HepG2 (cell line): ENCODE results near the gene SYTL1. TPM values are rescaled to one million over a fixed set of nuclear protein-coding genes. Genes with fewer than 3 reads are reported as not detected.

Experiments used
- GABPB1 ChIP-seq: IDR thresholded peaks from 2 replicates; pipeline ENCODE4 v1.6.1; 2016; ENCODE audit warnings: mild to moderate bottlenecking, missing genetic modification reagents, moderate library complexity, missing compliant biosample characterization
- GMEB2 ChIP-seq: IDR thresholded peaks from 2 replicates; pipeline ENCODE4 v1.6.1; 2016; ENCODE audit warnings: missing biosample characterization, missing genetic modification reagents, low read depth
- HMGXB4 ChIP-seq, 2 experiments: sonication (generic) in 1 of 2; formaldehyde crosslinking in 1 of 2; IDR thresholded peaks; 2 replicates each; pipeline versions ENCODE4 v1.4.0 to v1.6.1; 2018 to 2020; ENCODE audit warnings: missing genetic modification reagents in 2 of 2, borderline replicate concordance in 1 of 2, low read depth in 1 of 2, mild to moderate bottlenecking in 1 of 2, missing biosample characterization in 1 of 2
- LBX2 ChIP-seq: sonication (generic); formaldehyde crosslinking; IDR thresholded peaks from 2 replicates; pipeline ENCODE4 v1.5.0; 2020; ENCODE audit warnings: missing genetic modification reagents, mild to moderate bottlenecking, borderline replicate concordance
- MATR3 ChIP-seq: sonication (generic); formaldehyde crosslinking; IDR thresholded peaks from 2 replicates; pipeline ENCODE4 v1.4.0; 2020; ENCODE audit warnings: missing genetic modification reagents
- MYC ChIP-seq: sonication (generic); formaldehyde crosslinking; IDR thresholded peaks from 2 replicates; pipeline ENCODE4 v1.9.0; 2021; ENCODE audit warnings: missing genetic modification reagents, borderline replicate concordance
- NFKBIZ ChIP-seq: IDR thresholded peaks from 2 replicates; pipeline ENCODE4 v1.6.1; 2018; ENCODE audit warnings: missing genetic modification reagents, missing compliant biosample characterization
- PRDM15 ChIP-seq: sonication (generic); formaldehyde crosslinking; IDR thresholded peaks from 2 replicates; pipeline ENCODE4 v1.4.0; 2020; ENCODE audit warnings: missing genetic modification reagents
- SMYD3 ChIP-seq: sonication (generic); formaldehyde crosslinking; IDR thresholded peaks from 2 replicates; pipeline ENCODE4 v1.8.1; 2023; ENCODE audit warnings: mild to moderate bottlenecking, missing genetic modification reagents
- SRSF1 ChIP-seq: fragments of 200-400 bp; formaldehyde crosslinking; optimal IDR thresholded peaks from 2 replicates; pipeline ENCODE3; 2017; ENCODE audit warnings: mild to moderate bottlenecking, low read depth, low read length, moderate library complexity
- THYN1 ChIP-seq: sonication (generic); formaldehyde crosslinking; IDR thresholded peaks from 2 replicates; pipeline ENCODE4 v1.8.1; 2023; ENCODE audit warnings: low read depth, mild to moderate bottlenecking, moderate library complexity, missing genetic modification reagents, borderline replicate concordance
- ZFP91 ChIP-seq: sonication (generic); formaldehyde crosslinking; IDR thresholded peaks from 2 replicates; pipeline ENCODE4 v1.9.0; 2022; ENCODE audit warnings: missing genetic modification reagents, mild to moderate bottlenecking, borderline replicate concordance
- ZIK1 ChIP-seq: sonication (generic); formaldehyde crosslinking; IDR thresholded peaks from 2 replicates; pipeline ENCODE4 v1.5.0; 2020; ENCODE audit warnings: mild to moderate bottlenecking, low read depth, missing genetic modification reagents, borderline replicate concordance
- ZNF512 ChIP-seq: sonication (generic); formaldehyde crosslinking; IDR thresholded peaks from 2 replicates; pipeline ENCODE4 v1.4.0; 2020; ENCODE audit warnings: mild to moderate bottlenecking, missing genetic modification reagents
- ZNF576 ChIP-seq: sonication (generic); formaldehyde crosslinking; IDR thresholded peaks from 2 replicates; pipeline ENCODE4 v1.4.0; 2020; ENCODE audit warnings: mild to moderate bottlenecking, missing genetic modification reagents
- ZSCAN31 ChIP-seq: sonication (generic); formaldehyde crosslinking; IDR thresholded peaks from 2 replicates; pipeline ENCODE4 v1.5.0; 2020; ENCODE audit warnings: low read depth, mild to moderate bottlenecking, missing genetic modification reagents
- polyA plus RNA-seq, 8 experiments: library from polyadenylated mRNA; depleted of rRNA in 3 of 8; stranded (reverse) in 7 of 8; unstranded in 1 of 8; fragments of >200 nt; fragmentation: Illumina TruSeq in 4 of 8; extraction: Trizol in 4 of 8; gene quantifications; 2 replicates each; pipeline versions ENCODE4 v1.2.1 to v1.2.3, GENCODE V29; 2011 to 2016; ENCODE audit warnings: low read depth in 4 of 8, missing spikeins in 1 of 8, mixed read lengths in 1 of 8; ENCODE audit not compliant: insufficient read depth in 1 of 8
- total RNA-seq, 5 experiments: library from RNA; depleted of rRNA; stranded (reverse); fragments of >200 nt; fragmentation: Illumina TruSeq; extraction: Trizol; gene quantifications; 2 replicates each; pipeline ENCODE4 v1.2.3, GENCODE V29; 2016; ENCODE audit warnings: low read depth in 1 of 5

Gene SYTL1
- total and polyA plus RNA-seq, 2 of the 13 experiments (the other 11 are each of a cell fraction or from before 2014, with no cell fraction given) = 11.1 to 17.8 TPM

- TF ChIP-seq LBX2 (CRISPR knock-in tag) = no peak
- TF ChIP-seq PRDM15 = peak; percentile 100
- TF ChIP-seq ZSCAN31 (CRISPR knock-in tag) = no peak
- peak; percentile 93 for TF ChIP-seq ZFP91
- no peak for TF ChIP-seq ZIK1
- no peak for TF ChIP-seq ZNF576 (CRISPR knock-in tag)
- no peak for TF ChIP-seq MATR3 (CRISPR knock-in tag)
- TF ChIP-seq SRSF1 = peak; percentile 15
- TF ChIP-seq THYN1 (CRISPR knock-in tag) = no peak
- peak; percentile 66; the same call in 1 of the 2 replicates for TF ChIP-seq MYC
- TF ChIP-seq GABPB1 (CRISPR knock-in tag) = peak; percentile 79
- TF ChIP-seq HMGXB4 (CRISPR knock-in tag; IDR thresholded peaks at IDR 0.05; ENCODE audit: borderline replicate concordance in 1 of 2, low read depth in 1 of 2) = peak; percentile 20 to 47; a peak in 2 of 4 replicates
- TF ChIP-seq GMEB2 (CRISPR knock-in tag) = no peak
- TF ChIP-seq NFKBIZ (CRISPR knock-in tag) = no peak
- TF ChIP-seq SMYD3 (CRISPR knock-in tag) = no peak
- TF ChIP-seq ZNF512 (CRISPR knock-in tag) = no peak
These were observed at the start of gene SYTL1 (continued) for GRCh38 chr1:27341525-27342252.
